Activated T-helper 1 cell treated with Interleukin-2 at 50 U/mL for 16 hours (primary cell): Measurements from ENCODE around the gene TGFBI.

Source experiments
- DNase-seq: peaks from one replicate; pipeline ENCODE4 v3.0.0-alpha.2; 2020; ENCODE audit warnings: low read depth

Gene TGFBI

GRCh38 chr5:136025900-136026299 is 2.9 kb upstream of the TGFBI start:
- DNase-seq: no peak

GRCh38 chr5:136026636-136027035 is 2.2 kb upstream of the TGFBI start:
- no peak for DNase-seq

GRCh38 chr5:136027311-136027710 is 1.5 kb upstream of the TGFBI start:
- DNase-seq: no peak

- no peak for DNase-seq
These were observed 698 bp upstream of the TGFBI start for GRCh38 chr5:136028090-136028489.

- DNase-seq: no peak
These were observed 1.5 kb downstream of the TGFBI start for GRCh38 chr5:136030252-136030651.

- no peak for DNase-seq
These were observed 2.3 kb downstream of the TGFBI start for GRCh38 chr5:136030956-136031611.

GRCh38 chr5:136031711-136032110 is 2.9 kb downstream of the TGFBI start:
- DNase-seq: no peak

GRCh38 chr5:136032564-136032963 is 3.8 kb downstream of the TGFBI start:
- no peak for DNase-seq

GRCh38 chr5:136033234-136033633 is 4.4 kb downstream of the TGFBI start:
- DNase-seq: no peak

- DNase-seq: no peak
These were observed 5.1 kb downstream of the TGFBI start for GRCh38 chr5:136033848-136034247.

- DNase-seq: no peak
These were observed 5.7 kb downstream of the TGFBI start for GRCh38 chr5:136034492-136034891.

GRCh38 chr5:136034984-136035383 is 6.2 kb downstream of the TGFBI start:
- DNase-seq: no peak

- DNase-seq: no peak
These were observed 7.0 kb downstream of the TGFBI start for GRCh38 chr5:136035837-136036236.

GRCh38 chr5:136036293-136036911 is 7.6 kb downstream of the TGFBI start:
- no peak for DNase-seq

GRCh38 chr5:136037001-136037705 is 8.4 kb downstream of the TGFBI start:
- no peak for DNase-seq

- no peak for DNase-seq
These were observed 9.8 kb downstream of the TGFBI start for GRCh38 chr5:136038635-136039034.

GRCh38 chr5:136039202-136039601 is 10.4 kb downstream of the TGFBI start:
- no peak for DNase-seq

GRCh38 chr5:136040746-136041415 is 12.1 kb downstream of the TGFBI start:
- no peak for DNase-seq

GRCh38 chr5:136042156-136042555 is 13.4 kb downstream of the TGFBI start:
- DNase-seq: no peak

GRCh38 chr5:136042665-136043121 is 13.9 kb downstream of the TGFBI start:
- DNase-seq: no peak

- no peak for DNase-seq
These were observed 14.8 kb downstream of the TGFBI start for GRCh38 chr5:136043551-136043950.

GRCh38 chr5:136043968-136044610 is 15.3 kb downstream of the TGFBI start:
- no peak for DNase-seq
